GM12875 (cell line): ENCODE data around the gene PHACTR1.

Source experiments
- H3K4me3 ChIP-seq: one replicate; pipeline ENCODE4 v1.5.1; 2011; ENCODE audit warnings: low read depth, low read length, control low read depth
- CTCF ChIP-seq: IDR thresholded peaks from 2 replicates; pipeline ENCODE4 v1.5.1; 2011; ENCODE audit warnings: low read depth, mild to moderate bottlenecking, control low read depth, inconsistent platforms, low read length, moderate library complexity, borderline replicate concordance; ENCODE audit not compliant: insufficient read depth

PHACTR1 gene

GRCh38 chr6:13205106-13205505 is 488.5 kb downstream of the PHACTR1 start:
- TF ChIP-seq CTCF: no peak

DNA sequence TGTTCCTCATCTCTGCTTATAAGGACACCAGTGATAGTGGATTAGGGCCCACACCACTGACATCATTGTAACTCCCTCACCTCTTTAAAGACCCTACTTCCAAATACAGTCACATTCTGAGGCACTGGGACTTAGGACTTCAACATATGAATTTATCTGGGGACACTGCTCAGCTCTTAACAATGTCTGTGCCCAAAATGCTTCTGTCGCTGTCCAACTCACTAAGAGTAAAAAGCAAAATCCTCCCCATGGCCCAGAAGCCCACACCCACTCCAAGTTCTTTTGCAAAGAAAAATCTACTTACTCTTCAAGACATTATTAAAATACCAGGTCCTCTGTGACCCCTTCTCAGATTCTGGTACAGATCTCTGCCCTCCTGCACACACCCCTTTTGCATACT is 495.5 kb downstream of the PHACTR1 start:
- TF ChIP-seq CTCF: no peak

More at GRCh38 chr6:13205106-13205505, 488.5 kb downstream of the PHACTR1 start:
- H3K4me3 ChIP-seq: no peak overlapping the region

GRCh38 chr6:13212538-13212937 is 496.0 kb downstream of the PHACTR1 start:
- no peak for TF ChIP-seq CTCF
- H3K4me3 ChIP-seq: no peak overlapping the region

More for the DNA sequence above, 495.5 kb downstream of the PHACTR1 start:
- no peak overlapping the region for H3K4me3 ChIP-seq

DNA sequence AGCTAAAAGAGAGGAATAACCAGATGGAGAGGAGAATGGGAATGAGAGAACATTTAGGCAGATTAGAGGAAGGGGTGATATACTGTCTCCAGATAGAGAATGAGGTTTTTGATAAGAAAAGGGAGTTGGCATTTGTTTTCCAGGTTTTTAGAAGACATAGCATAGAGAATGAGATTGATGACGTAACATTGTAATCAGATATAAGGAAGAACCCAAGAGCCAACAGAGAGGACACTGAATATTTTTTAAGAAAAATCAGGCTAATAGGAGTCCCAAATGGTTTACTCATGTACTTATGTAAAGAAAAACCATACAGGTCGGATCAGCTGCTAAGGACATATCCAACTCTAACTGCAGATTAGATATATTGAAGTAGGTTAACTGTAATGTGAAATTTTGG is 498.8 kb downstream of the PHACTR1 start:
- TF ChIP-seq CTCF: no peak
- H3K4me3 ChIP-seq: no peak overlapping the region

- no peak overlapping the region for H3K4me3 ChIP-seq
- no peak for TF ChIP-seq CTCF
Measured at GRCh38 chr6:13216236-13217014, 499.9 kb downstream of the PHACTR1 start.

GRCh38 chr6:13217206-13217905 is 500.8 kb downstream of the PHACTR1 start:
- TF ChIP-seq CTCF: no peak
- no peak overlapping the region for H3K4me3 ChIP-seq

GRCh38 chr6:13220266-13220665 is 503.7 kb downstream of the PHACTR1 start:
- H3K4me3 ChIP-seq: no peak overlapping the region
- TF ChIP-seq CTCF: no peak
